IMR-90 (cell line): ENCODE data around the gene CDK14. TPM values are rescaled to one million over a fixed set of nuclear protein-coding genes. Genes with fewer than 3 reads are reported as not detected.

Experiments
- ATAC-seq: fragments of 200-7000 bp; cut with Tn5 transposase; 2 replicates; pipeline ENCODE4 v1.9.1; 2020; ENCODE audit warnings: low read depth, mild to moderate bottlenecking, moderate library complexity
- BruUV-seq: library from RNA; stranded (reverse); fragments of 400-500 nt; replicated peaks from 2 replicates; lab custom pipeline; 2021; lab: Mats Ljungman, UMichigan
- CTCF ChIA-PET: fragments of 300-600 bp; formaldehyde crosslinking; extraction: SDS; loops from one replicate; lab custom pipeline; 2021; ENCODE audit warnings: antibody characterized with exemption; lab: Yijun Ruan, JAX
- POLR2A ChIA-PET: fragments of 300-600 bp; sonication (Branson Sonifier 250); formaldehyde crosslinking; loops from one replicate; lab custom pipeline; 2022; ENCODE audit warnings: antibody characterized with exemption; ENCODE audit not compliant: unreplicated experiment; lab: Charles Lee
- DNase-seq: peaks from one replicate; pipeline ENCODE4 v3.0.0; 2013
- H2AFZ ChIP-seq: replicated peaks from 2 replicates; pipeline ENCODE3; 2013; ENCODE audit warnings: low read length, mild to moderate bottlenecking; ENCODE audit not compliant: poor library complexity
- H2AK5ac ChIP-seq: 2 replicates; pipeline ENCODE4 v1.6.1; 2013; ENCODE audit warnings: low read depth, low read length, inconsistent platforms
- H2AK9ac ChIP-seq: replicated peaks from 2 replicates; pipeline ENCODE3; 2013; ENCODE audit warnings: mild to moderate bottlenecking, low read depth, low read length, moderate library complexity; ENCODE audit not compliant: poor library complexity
- H2BK120ac ChIP-seq: 2 replicates; pipeline ENCODE4 v1.6.1; 2013; ENCODE audit warnings: low read depth, low read length, inconsistent platforms
- H2BK15ac ChIP-seq: 3 replicates; pipeline ENCODE4 v1.6.1; 2013; ENCODE audit warnings: low read depth, low read length, inconsistent platforms
- H2BK20ac ChIP-seq: 2 replicates; pipeline ENCODE4 v1.6.1; 2013; ENCODE audit warnings: low read depth, mild to moderate bottlenecking, inconsistent platforms, low read length, moderate library complexity
- H2BK5ac ChIP-seq: 2 replicates; pipeline ENCODE4 v1.6.1; 2013; ENCODE audit warnings: mild to moderate bottlenecking, low read depth, low read length, inconsistent platforms; ENCODE audit not compliant: poor library complexity, severe bottlenecking
- H3K14ac ChIP-seq: replicated peaks from 2 replicates; pipeline ENCODE4 v1.6.1; 2013; ENCODE audit warnings: low read depth, low read length, inconsistent platforms
- H3K18ac ChIP-seq: 2 replicates; pipeline ENCODE4 v1.6.1; 2013; ENCODE audit warnings: low read depth, low read length, control low read depth
- H3K23ac ChIP-seq: 2 replicates; pipeline ENCODE4 v1.6.1; 2013; ENCODE audit warnings: low read depth, low read length, inconsistent platforms
- H3K27ac ChIP-seq: 2 replicates; pipeline ENCODE4 v1.5.1; 2013; ENCODE audit warnings: mild to moderate bottlenecking, control low read depth, low read length; ENCODE audit not compliant: insufficient read depth
- H3K27me3 ChIP-seq: 2 replicates; pipeline ENCODE4 v1.6.1; 2013; ENCODE audit warnings: low read length; ENCODE audit not compliant: control insufficient read depth, insufficient read depth
- H3K36me3 ChIP-seq: 2 replicates; pipeline ENCODE4 v1.6.1; 2013; ENCODE audit warnings: low read length, mixed read lengths; ENCODE audit not compliant: control insufficient read depth, insufficient read depth
- H3K4ac ChIP-seq: 2 replicates; pipeline ENCODE4 v1.6.1; 2013; ENCODE audit warnings: low read depth, low read length, inconsistent platforms
- H3K4me1 ChIP-seq: 2 replicates; pipeline ENCODE4 v1.6.1; 2013; ENCODE audit warnings: low read length, mixed read lengths; ENCODE audit not compliant: control insufficient read depth, insufficient read depth
- H3K4me2 ChIP-seq: 2 replicates; pipeline ENCODE4 v1.6.1; 2013; ENCODE audit warnings: low read depth, mild to moderate bottlenecking, control low read depth, low read length, moderate library complexity
- H3K4me3 ChIP-seq: 2 replicates; pipeline ENCODE4 v1.5.1; 2013; ENCODE audit warnings: low read depth, mild to moderate bottlenecking, control low read depth, low read length, moderate library complexity; ENCODE audit not compliant: insufficient read depth
- H3K56ac ChIP-seq: 2 replicates; pipeline ENCODE4 v1.6.1; 2013; ENCODE audit warnings: low read length, inconsistent platforms; ENCODE audit not compliant: insufficient read depth; ENCODE audit errors: extremely low read depth
- H3K79me1 ChIP-seq, 2 experiments: 2 replicates each; pipeline ENCODE4 v1.6.1; 2013; ENCODE audit warnings: low read length in 2 of 2, inconsistent platforms in 1 of 2, low read depth in 1 of 2
- H3K9ac ChIP-seq: 2 replicates; pipeline ENCODE4 v1.6.1; 2013; ENCODE audit warnings: low read depth, low read length, control low read depth
- H3K9me1 ChIP-seq: 2 replicates; pipeline ENCODE4 v1.6.1; 2013; ENCODE audit warnings: low read length, inconsistent platforms; ENCODE audit not compliant: insufficient read depth
- H3K9me3 ChIP-seq: 2 replicates; pipeline ENCODE4 v1.6.1; 2013; ENCODE audit warnings: low read length; ENCODE audit not compliant: control insufficient read depth, insufficient read depth
- H4K20me1 ChIP-seq: 2 replicates; pipeline ENCODE4 v1.6.1; 2013; ENCODE audit warnings: low read length, inconsistent platforms; ENCODE audit not compliant: insufficient read depth
- H4K5ac ChIP-seq: 2 replicates; pipeline ENCODE4 v1.6.1; 2013; ENCODE audit warnings: mild to moderate bottlenecking, low read depth, low read length, control low read depth
- H4K8ac ChIP-seq, 2 experiments: 2 replicates each; pipeline ENCODE4 v1.6.1; 2013; ENCODE audit warnings: low read depth in 2 of 2, low read length in 2 of 2, control low read depth in 1 of 2, inconsistent platforms in 1 of 2
- H4K91ac ChIP-seq: 2 replicates; pipeline ENCODE4 v1.6.1; 2013; ENCODE audit warnings: low read depth, low read length, inconsistent platforms; ENCODE audit not compliant: insufficient read depth
- BHLHE40 ChIP-seq: fragments of 150-350 bp; IDR thresholded peaks from 2 replicates; pipeline ENCODE4 v1.6.1; 2016; ENCODE audit warnings: mild to moderate bottlenecking, low read depth, low read length
- CEBPB ChIP-seq: IDR thresholded peaks from 2 replicates; pipeline ENCODE4 v1.6.1; 2012; ENCODE audit warnings: low read depth, low read length, improper control_type of control experiment
- CHD1 ChIP-seq: IDR thresholded peaks from 2 replicates; pipeline ENCODE4 v1.6.1; 2012; ENCODE audit warnings: low read depth, low read length, improper control_type of control experiment
- ELK1 ChIP-seq: fragments of 150-350 bp; IDR thresholded peaks from 2 replicates; pipeline ENCODE4 v1.6.1; 2016; ENCODE audit warnings: low read depth, mild to moderate bottlenecking, low read length, moderate library complexity, borderline replicate concordance
- FOS ChIP-seq: fragments of 150-350 bp; IDR thresholded peaks from 2 replicates; pipeline ENCODE4 v1.6.1; 2016; ENCODE audit warnings: low read depth, low read length
- MAFK ChIP-seq: IDR thresholded peaks from 2 replicates; pipeline ENCODE4 v1.6.1; 2012; ENCODE audit warnings: low read depth, low read length, improper control_type of control experiment
- MAZ ChIP-seq: IDR thresholded peaks from 2 replicates; pipeline ENCODE4 v1.6.1; 2012; ENCODE audit warnings: low read depth, mild to moderate bottlenecking, low read length, improper control_type of control experiment, moderate library complexity, borderline replicate concordance
- MXI1 ChIP-seq: IDR thresholded peaks from 2 replicates; pipeline ENCODE4 v1.6.1; 2012; ENCODE audit warnings: low read depth, mild to moderate bottlenecking, low read length, moderate library complexity, borderline replicate concordance
- NFE2L2 ChIP-seq: fragments of 150-350 bp; IDR thresholded peaks from 2 replicates; pipeline ENCODE4 v1.6.1; 2016; ENCODE audit warnings: low read depth, mild to moderate bottlenecking, low read length
- POLR2A ChIP-seq: IDR thresholded peaks from 2 replicates; pipeline ENCODE4 v1.6.1; 2012; ENCODE audit warnings: mild to moderate bottlenecking, low read depth, low read length
- RAD21 ChIP-seq: IDR thresholded peaks from 2 replicates; pipeline ENCODE4 v1.6.1; 2012; ENCODE audit warnings: low read length, improper control_type of control experiment
- RCOR1 ChIP-seq: IDR thresholded peaks from 2 replicates; pipeline ENCODE4 v1.6.1; 2012; ENCODE audit warnings: mild to moderate bottlenecking, low read length, improper control_type of control experiment; ENCODE audit not compliant: insufficient replicate concordance
- RFX5 ChIP-seq: IDR thresholded peaks from 2 replicates; pipeline ENCODE4 v1.8.0; 2012; ENCODE audit warnings: low read depth, mild to moderate bottlenecking, low read length, moderate library complexity
- SMC3 ChIP-seq: fragments of 150-350 bp; IDR thresholded peaks from 2 replicates; pipeline ENCODE4 v1.6.1; 2016; ENCODE audit warnings: low read depth, mild to moderate bottlenecking, antibody characterized with exemption, low read length, moderate library complexity
- WGBS, 2 experiments: methylation state at CpG; one replicate each; pipeline versions ENCODE4 v1.1.5 to v1.1.7; 2013; ENCODE audit warnings: missing lambda C conversion rate in 2 of 2; ENCODE audit not compliant: insufficient read length in 1 of 2; ENCODE audit errors: extremely low coverage in 2 of 2; 5-methylcytosine and 5-hydroxymethylcytosine counted together
- dilution Hi-C: fragments of 300-500 bp; cut with HindIII; formaldehyde crosslinking; loops from one replicate; pipeline ENCODE4 v1.14.3; 2018; ENCODE audit warnings: low sequenced_read_pairs; ENCODE audit not compliant: unreplicated experiment
- in situ Hi-C: fragments of 300-500 bp; cut with MboI; formaldehyde crosslinking; loops from 3 replicates; pipeline ENCODE4 v1.14.3; 2019; ENCODE audit warnings: low sequenced_read_pairs, inconsistent platforms, mixed read lengths
- intact Hi-C: fragments of 100-400 bp; cut with micrococcal nuclease; formaldehyde crosslinking; loops from 2 replicates; pipeline ENCODE4 v1.10.0; 2022
- polyA plus RNA-seq, 3 experiments: library from polyadenylated mRNA; depleted of rRNA; stranded (reverse); fragments of >200 nt; gene quantifications; 2 replicates each; pipeline ENCODE4 v1.2.3, GENCODE V29; 2012; ENCODE audit warnings: low replicate concordance in 1 of 3
- total RNA-seq: library from RNA; depleted of rRNA; stranded (reverse); fragments of >200 nt; gene quantifications from 2 replicates; pipeline ENCODE4 v1.2.3, GENCODE V29; 2012
- TF ChIP-seq, protein P1 (sequence below): fragments of 150-350 bp; IDR thresholded peaks from 2 replicates; pipeline ENCODE4 v1.6.1; 2017; ENCODE audit warnings: mild to moderate bottlenecking, antibody characterized with exemption, low read length, low read depth
- TF ChIP-seq, protein P2 (sequence below): conservative IDR thresholded peaks from 2 replicates; pipeline ENCODE4 v1.5.1; 2012; ENCODE audit warnings: mild to moderate bottlenecking, low read depth, low read length, improper control_type of control experiment

The CDK14 gene
- total and polyA plus RNA-seq, 2 of the 4 experiments (the other 2 are of a cell fraction): 10.1 to 29.6 TPM

GRCh38 chr7:90773269-90773668, 177.1 kb downstream of the CDK14 start:
- Histone ChIP-seq H2AFZ (no peak overlapping the region), H3K4me3 (no peak overlapping the region), H3K4me1 (peaks cover 4% of the 10 kb centered on the region), H3K79me1 (peaks cover 10 to 21% of the 10 kb centered on the region in 2 experiments; a peak in 3 of 4 replicates), H2BK20ac (no peak overlapping the region), H3K18ac (no peak overlapping the region), H3K23ac (no peak overlapping the region), H3K14ac (no peak overlapping the region), H3K27me3 (no peaks in the 10 kb centered on the region), H4K91ac (no peak overlapping the region), H3K9me3 (peaks cover 5% of the 10 kb centered on the region), H3K27ac (no peak overlapping the region), H2AK9ac (no peak overlapping the region), H2AK5ac (no peak overlapping the region), H3K4me2 (no peak overlapping the region), H3K36me3 (peaks cover 5% of the 10 kb centered on the region; the same call in 1 of the 2 replicates), H3K56ac (no peak overlapping the region), H2BK5ac (no peak overlapping the region), H2BK120ac (no peak overlapping the region), H2BK15ac (no peak overlapping the region), H4K5ac (no peak overlapping the region), H3K9ac (no peak overlapping the region), H3K9me1 (no peaks in the 10 kb centered on the region; the same call in 1 of the 2 replicates), H4K20me1 (no peaks in the 10 kb centered on the region), H4K8ac (no peak overlapping the region), H3K4ac (no peak overlapping the region)
- no TSS peak for BruUV-seq
- dilution Hi-C loops (no loop called here), intact Hi-C loops (no loop called here), in situ Hi-C loops (no loop called here)
- TF ChIP-seq RCOR1: no peak
- TF ChIP-seq, protein P1, sequence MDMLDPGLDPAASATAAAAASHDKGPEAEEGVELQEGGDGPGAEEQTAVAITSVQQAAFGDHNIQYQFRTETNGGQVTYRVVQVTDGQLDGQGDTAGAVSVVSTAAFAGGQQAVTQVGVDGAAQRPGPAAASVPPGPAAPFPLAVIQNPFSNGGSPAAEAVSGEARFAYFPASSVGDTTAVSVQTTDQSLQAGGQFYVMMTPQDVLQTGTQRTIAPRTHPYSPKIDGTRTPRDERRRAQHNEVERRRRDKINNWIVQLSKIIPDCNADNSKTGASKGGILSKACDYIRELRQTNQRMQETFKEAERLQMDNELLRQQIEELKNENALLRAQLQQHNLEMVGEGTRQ: no peak
- no peak for TF ChIP-seq MAFK
- no peak for TF ChIP-seq CHD1
- no peak for TF ChIP-seq RFX5
- no peak for TF ChIP-seq MXI1
- TF ChIP-seq, protein P2, sequence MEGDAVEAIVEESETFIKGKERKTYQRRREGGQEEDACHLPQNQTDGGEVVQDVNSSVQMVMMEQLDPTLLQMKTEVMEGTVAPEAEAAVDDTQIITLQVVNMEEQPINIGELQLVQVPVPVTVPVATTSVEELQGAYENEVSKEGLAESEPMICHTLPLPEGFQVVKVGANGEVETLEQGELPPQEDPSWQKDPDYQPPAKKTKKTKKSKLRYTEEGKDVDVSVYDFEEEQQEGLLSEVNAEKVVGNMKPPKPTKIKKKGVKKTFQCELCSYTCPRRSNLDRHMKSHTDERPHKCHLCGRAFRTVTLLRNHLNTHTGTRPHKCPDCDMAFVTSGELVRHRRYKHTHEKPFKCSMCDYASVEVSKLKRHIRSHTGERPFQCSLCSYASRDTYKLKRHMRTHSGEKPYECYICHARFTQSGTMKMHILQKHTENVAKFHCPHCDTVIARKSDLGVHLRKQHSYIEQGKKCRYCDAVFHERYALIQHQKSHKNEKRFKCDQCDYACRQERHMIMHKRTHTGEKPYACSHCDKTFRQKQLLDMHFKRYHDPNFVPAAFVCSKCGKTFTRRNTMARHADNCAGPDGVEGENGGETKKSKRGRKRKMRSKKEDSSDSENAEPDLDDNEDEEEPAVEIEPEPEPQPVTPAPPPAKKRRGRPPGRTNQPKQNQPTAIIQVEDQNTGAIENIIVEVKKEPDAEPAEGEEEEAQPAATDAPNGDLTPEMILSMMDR: no peak
- TF ChIP-seq ELK1: no peak
- TF ChIP-seq NFE2L2: no peak
- no peak for TF ChIP-seq MAZ
- TF ChIP-seq RAD21: no peak
- TF ChIP-seq CEBPB: no peak
- no peak for TF ChIP-seq POLR2A
- no peak for TF ChIP-seq BHLHE40
- no peak for TF ChIP-seq FOS
- no peak for TF ChIP-seq SMC3
- no CpG with 5 or more reads among the region's 3 CpGs for WGBS, 2 experiments
- ATAC-seq (no peak), DNase-seq (no peak)
- CTCF ChIA-PET: no interaction called here
- POLR2A ChIA-PET: interaction anchor here (0.6 kb wide), 1 partner anchor 33 kb away, joined by 3 read pairs; no protein-coding TSS in a partner anchor
